ENCODE data around the gene SMARCAL1. TPM values are rescaled to one million over a fixed set of nuclear protein-coding genes. Genes with fewer than 3 reads are reported as not detected.

Gene SMARCAL1
- total RNA-seq, 1 donor from 2014 or later: 30.2 TPM

- no peak for ATAC-seq
- DNase-seq (ENCODE audit: low spot score): no peak
- intact Hi-C loops (cut with DNase I): no loop called here
Observed at GRCh38 chr2:216464104-216464720, 51.9 kb downstream of the SMARCAL1 start.

- ATAC-seq (peak; percentile 36), DNase-seq (ENCODE audit: low spot score) (no peak)
- intact Hi-C loops (cut with DNase I): no loop called here
Observed at GRCh38 chr2:216465579-216466195, 53.4 kb downstream of the SMARCAL1 start.

GRCh38 chr2:216467845-216468244 is 55.6 kb downstream of the SMARCAL1 start:
- DNase-seq (ENCODE audit: low spot score) (no peak), ATAC-seq (no peak)
- intact Hi-C loops (cut with DNase I): no loop called here

GRCh38 chr2:216469661-216470060 is 57.4 kb downstream of the SMARCAL1 start:
- DNase-seq (ENCODE audit: low spot score) (no peak), ATAC-seq (no peak)
- intact Hi-C loops (cut with DNase I): no loop called here

GRCh38 chr2:216473187-216473586 is 60.9 kb downstream of the SMARCAL1 start:
- DNase-seq (ENCODE audit: low spot score): no peak
- ATAC-seq: no peak
- intact Hi-C loops (cut with DNase I): no loop called here

GRCh38 chr2:216474925-216475670 is 62.8 kb downstream of the SMARCAL1 start:
- intact Hi-C loops (cut with DNase I): no loop called here
- DNase-seq (ENCODE audit: low spot score): no peak
- peak; percentile 27 for ATAC-seq

GRCh38 chr2:216475767-216476166 is 63.5 kb downstream of the SMARCAL1 start:
- intact Hi-C loops (cut with DNase I): no loop called here
- ATAC-seq: no peak

DNA sequence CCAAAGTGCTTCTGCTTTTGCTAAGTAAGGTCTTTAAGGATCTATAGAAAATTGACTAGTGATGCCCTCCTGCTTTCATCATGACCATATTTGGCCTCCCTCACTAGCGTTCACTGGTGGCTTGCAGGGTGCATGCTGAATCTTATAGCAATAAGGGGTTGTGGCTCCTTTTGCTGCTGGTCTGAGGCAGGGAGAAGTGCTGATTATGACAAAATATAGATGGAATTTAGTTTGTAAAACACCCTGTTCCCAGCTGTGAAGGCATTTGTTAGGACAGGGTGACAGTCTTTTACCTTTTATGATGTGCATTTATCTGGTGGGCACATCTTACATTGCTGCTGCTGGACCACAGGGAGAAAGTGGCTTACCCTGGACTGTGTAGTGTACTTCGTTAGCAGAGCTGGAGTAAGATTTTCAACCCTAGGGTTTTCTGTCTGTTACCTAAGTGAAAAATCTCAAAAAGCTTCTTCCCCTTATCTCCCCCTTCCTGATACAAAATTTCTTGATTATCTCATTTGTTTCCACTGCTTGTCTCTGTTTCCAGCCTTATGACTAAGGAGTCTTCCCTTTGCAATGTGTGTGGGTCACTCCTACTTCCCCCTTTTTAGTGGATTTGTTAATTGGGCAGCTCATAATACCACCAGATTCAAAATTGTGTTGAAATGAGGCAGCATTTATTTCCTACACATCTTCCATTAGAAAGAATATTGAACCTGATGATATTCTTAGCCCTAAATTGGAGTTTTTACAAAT is 65.2 kb downstream of the SMARCAL1 start:
- DNase-seq (ENCODE audit: low spot score) (no peak), ATAC-seq (no peak)
- intact Hi-C loops (cut with DNase I): no loop called here

More at GRCh38 chr2:216475767-216476166, 63.5 kb downstream of the SMARCAL1 start:
- no peak for DNase-seq (ENCODE audit: low spot score)

- ATAC-seq (peak; percentile 73), DNase-seq (ENCODE audit: low spot score) (no peak)
- intact Hi-C loops (cut with DNase I): no loop called here
Observed at GRCh38 chr2:216478151-216478550, 65.9 kb downstream of the SMARCAL1 start.

GRCh38 chr2:216478791-216479190 is 66.5 kb downstream of the SMARCAL1 start:
- DNase-seq (ENCODE audit: low spot score) (no peak), ATAC-seq (no peak)
- intact Hi-C loops (cut with DNase I): no loop called here

GRCh38 chr2:216480221-216480620 is 67.9 kb downstream of the SMARCAL1 start:
- no peak for ATAC-seq

GRCh38 chr2:216482640-216483039 is 70.4 kb downstream of the SMARCAL1 start:
- DNase-seq (ENCODE audit: low spot score) (no peak), ATAC-seq (no peak)
- intact Hi-C loops (cut with DNase I): no loop called here

More at GRCh38 chr2:216480221-216480620, 67.9 kb downstream of the SMARCAL1 start:
- intact Hi-C loops (cut with DNase I): no loop called here
- DNase-seq (ENCODE audit: low spot score): no peak

DNA sequence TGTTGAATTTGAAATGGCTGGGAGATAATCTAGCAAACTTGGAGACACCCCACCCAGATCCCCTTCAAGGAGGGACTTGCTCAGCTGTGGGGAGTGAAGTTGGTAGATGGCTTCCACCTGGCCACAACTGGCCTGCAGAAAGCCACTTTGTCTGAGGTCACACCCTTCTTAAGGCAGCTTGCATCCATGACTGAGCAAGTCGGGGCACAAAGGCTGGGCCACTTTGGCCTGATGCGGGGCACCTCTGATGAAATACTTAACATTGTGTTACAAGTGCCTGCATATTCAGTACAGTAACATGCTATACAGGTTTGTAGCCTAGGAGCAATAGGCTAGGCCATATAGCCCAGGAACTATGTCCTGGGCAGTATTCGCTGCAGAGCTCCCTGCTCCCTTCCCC is 73.0 kb downstream of the SMARCAL1 start:
- intact Hi-C loops (cut with DNase I): no loop called here
- DNase-seq (ENCODE audit: low spot score) (no peak), ATAC-seq (no peak)

- DNase-seq (ENCODE audit: low spot score) (no peak), ATAC-seq (peak; percentile 12)
- intact Hi-C loops (cut with DNase I): no loop called here
Observed at GRCh38 chr2:216485745-216486144, 73.5 kb downstream of the SMARCAL1 start.

DNA sequence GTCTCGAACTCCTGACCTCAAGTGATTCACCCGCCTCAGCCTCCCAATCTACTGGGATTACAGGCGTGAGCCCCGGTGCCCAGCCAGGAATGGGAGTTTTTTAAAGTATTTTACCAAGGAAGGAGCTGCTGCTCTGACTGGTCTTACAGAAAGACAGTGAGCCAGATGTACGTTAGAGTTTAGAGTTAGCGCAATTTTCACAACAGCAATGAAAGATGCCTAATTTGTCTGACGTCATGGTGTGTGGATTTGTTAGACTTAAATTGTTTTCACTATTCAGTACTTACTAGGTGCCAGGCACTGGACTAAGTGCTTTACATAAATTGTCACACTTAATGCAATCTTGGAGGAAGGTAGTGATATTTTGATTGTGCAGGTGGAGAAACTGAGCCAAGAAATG is 74.0 kb downstream of the SMARCAL1 start:
- ATAC-seq (no peak), DNase-seq (ENCODE audit: low spot score) (no peak)
- intact Hi-C loops (cut with DNase I): no loop called here

- ATAC-seq: peak; percentile 70
- no peak for DNase-seq (ENCODE audit: low spot score)
- intact Hi-C loops (cut with DNase I): no loop called here
Observed at GRCh38 chr2:216486708-216487107, 74.4 kb downstream of the SMARCAL1 start.

DNA sequence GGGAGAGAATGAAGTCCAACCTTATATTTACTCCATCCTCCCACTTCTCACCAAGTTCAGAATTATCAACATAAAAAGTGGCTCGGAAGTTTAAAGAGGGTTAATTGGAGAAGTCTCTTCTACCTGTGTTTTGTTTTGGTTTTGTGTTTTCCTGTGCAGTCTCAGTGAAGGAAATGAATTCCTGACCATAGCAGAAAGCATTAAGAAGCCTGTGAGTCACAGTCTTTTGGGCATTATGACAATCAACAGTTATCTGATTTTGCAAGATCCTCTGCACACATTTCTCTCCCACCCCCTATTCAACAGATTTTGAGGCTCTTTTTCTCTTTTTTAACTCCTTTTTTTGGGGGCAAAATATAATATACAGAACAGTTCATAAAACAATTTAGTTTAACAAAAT is 77.8 kb downstream of the SMARCAL1 start:
- intact Hi-C loops (cut with DNase I): no loop called here
- ATAC-seq (no peak), DNase-seq (ENCODE audit: low spot score) (no peak)

- DNase-seq (ENCODE audit: low spot score): no peak
- ATAC-seq: no peak
- intact Hi-C loops (cut with DNase I): no loop called here
Observed at GRCh38 chr2:216491793-216492596, 79.7 kb downstream of the SMARCAL1 start.
